Natural killer cell (primary cell): ENCODE results near the gene SMCHD1. TPM values are rescaled to one million over a fixed set of nuclear protein-coding genes. Genes with fewer than 3 reads are reported as not detected.

Source experiments
- ATAC-seq, 3 donors: fragments of 150-1000 bp in 2 of 3; fragments of 200-7000 bp in 1 of 3; cut with Tn5 transposase; 1 replicate in 1 of 3; 2 replicates in 2 of 3; pipeline ENCODE4 v1.10.0; 2021; ENCODE audit warnings: mild to moderate bottlenecking in 2 of 3, moderate library complexity in 2 of 3
- DNase-seq, 2 donors: peaks; one replicate each; pipeline versions ENCODE4 v3.0.0 to v3.0.0-alpha.2; 2013 to 2021; ENCODE audit warnings: mixed read lengths in 1 of 2
- H3K27ac ChIP-seq: one replicate; pipeline ENCODE4 v1.5.1; 2013; ENCODE audit warnings: mild to moderate bottlenecking, low read length
- H3K27me3 ChIP-seq: one replicate; pipeline ENCODE4 v1.6.1; 2013; ENCODE audit warnings: low read length; ENCODE audit not compliant: control insufficient read depth, insufficient read depth
- H3K36me3 ChIP-seq: one replicate; pipeline ENCODE4 v1.6.1; 2013; ENCODE audit warnings: low read length; ENCODE audit not compliant: control insufficient read depth, insufficient read depth
- H3K4me1 ChIP-seq: one replicate; pipeline ENCODE4 v1.6.1; 2013; ENCODE audit warnings: low read length; ENCODE audit not compliant: control insufficient read depth, insufficient read depth
- H3K4me3 ChIP-seq: one replicate; pipeline ENCODE4 v1.5.1; 2013; ENCODE audit warnings: low read length
- H3K9me3 ChIP-seq: one replicate; pipeline ENCODE4 v1.6.1; 2013; ENCODE audit warnings: low read length; ENCODE audit not compliant: control insufficient read depth, insufficient read depth
- H3K27ac Mint-ChIP-seq, 2 donors: one replicate each; pipeline ENCODE4 v1.8.0; 2022; ENCODE audit warnings: mild to moderate bottlenecking in 2 of 2, mixed read lengths in 2 of 2, moderate library complexity in 1 of 2
- H3K27me3 Mint-ChIP-seq, 2 donors: one replicate each; pipeline ENCODE4 v1.8.0; 2022; ENCODE audit warnings: low read depth in 2 of 2, mixed read lengths in 2 of 2
- H3K36me3 Mint-ChIP-seq: one replicate; pipeline ENCODE4 v1.8.0; 2022; ENCODE audit warnings: mixed read lengths
- H3K4me1 Mint-ChIP-seq, 2 donors: one replicate each; pipeline ENCODE4 v1.8.0; 2022; ENCODE audit warnings: mixed read lengths in 2 of 2
- H3K4me3 Mint-ChIP-seq: one replicate; pipeline ENCODE4 v1.8.0; 2022; ENCODE audit warnings: mild to moderate bottlenecking, moderate library complexity, mixed read lengths
- H3K9me3 Mint-ChIP-seq, 2 donors: one replicate each; pipeline ENCODE4 v1.8.0; 2022; ENCODE audit warnings: mixed read lengths in 2 of 2
- CTCF ChIP-seq: fragments of 200-600 bp; IDR thresholded peaks from one replicate; pipeline ENCODE4 v1.8.0; 2022; ENCODE audit warnings: antibody characterized with exemption
- WGBS: methylation state at CpG from one replicate; pipeline ENCODE4 v1.1.7; 2013; ENCODE audit warnings: missing lambda C conversion rate; ENCODE audit not compliant: insufficient coverage; 5-methylcytosine and 5-hydroxymethylcytosine counted together
- intact Hi-C: fragments of 100-400 bp; cut with micrococcal nuclease; formaldehyde crosslinking; loops from one replicate; pipeline ENCODE4 v1.14.2; 2022
- total RNA-seq, 4 donors: library from RNA; stranded (reverse); fragments of 120-200 nt in 1 of 4; gene quantifications; one replicate each; pipeline versions ENCODE4 v1.2.3 to v1.2.4, GENCODE V29; 2013 to 2022

SMCHD1 gene
- total RNA-seq, 3 donors from 2014 or later (not counting 1 experiment from before 2014, with no cell fraction given) = 200 to 240 (median 203) TPM

- no peak overlapping the region for H3K27ac ChIP-seq
- Mint-ChIP-seq H3K27me3 (no peaks in the 10 kb centered on the region), H3K27ac (no peak overlapping the region), H3K4me1 (peaks cover 0 to 7% of the 10 kb centered on the region in 2 donors), H3K9me3 (no peaks in the 10 kb centered on the region), H3K4me3 (no peak overlapping the region), H3K36me3 (peaks cover 5% of the 10 kb centered on the region)
- ATAC-seq (no peak), DNase-seq (no peak)
- H3K36me3 ChIP-seq = peaks cover 81% of the 10 kb centered on the region
- H3K4me1 ChIP-seq = no peaks in the 10 kb centered on the region
- H3K27me3 ChIP-seq = no peaks in the 10 kb centered on the region
- H3K4me3 ChIP-seq = no peak overlapping the region
- intact Hi-C loops = no loop called here
- no peaks in the 10 kb centered on the region for H3K9me3 ChIP-seq
- TF ChIP-seq CTCF = no peak
Observed at GRCh38 chr18:2777241-2777640, 121.7 kb downstream of the SMCHD1 start.

- intact Hi-C loops = no loop called here
- H3K27ac Mint-ChIP-seq = peak overlapping the region; percentile 35 to 76
Observed at GRCh38 chr18:2780750-2781149, 125.2 kb downstream of the SMCHD1 start.

GRCh38 chr18:2787225-2787624 lies 131.7 kb downstream of the SMCHD1 start:
- Mint-ChIP-seq H3K4me3 (no peak overlapping the region), H3K9me3 (no peaks in the 10 kb centered on the region), H3K27ac (peak overlapping the region; percentile 47 to 62), H3K27me3 (no peaks in the 10 kb centered on the region), H3K36me3 (peaks cover 24% of the 10 kb centered on the region), H3K4me1 (no peaks in the 10 kb centered on the region)
- TF ChIP-seq CTCF = no peak
- no peak overlapping the region for H3K27ac ChIP-seq
- intact Hi-C loops = no loop called here
- no peaks in the 10 kb centered on the region for H3K9me3 ChIP-seq
- no peak overlapping the region for H3K4me3 ChIP-seq
- DNase-seq = no peak
- H3K4me1 ChIP-seq = no peaks in the 10 kb centered on the region
- H3K27me3 ChIP-seq = no peaks in the 10 kb centered on the region
- ATAC-seq = no peak
- peaks cover 70% of the 10 kb centered on the region for H3K36me3 ChIP-seq

More at GRCh38 chr18:2780750-2781149, 125.2 kb downstream of the SMCHD1 start:
- no peak for DNase-seq
- Histone ChIP-seq H3K4me3 (no peak overlapping the region), H3K36me3 (peaks cover 77% of the 10 kb centered on the region), H3K9me3 (no peaks in the 10 kb centered on the region), H3K4me1 (no peaks in the 10 kb centered on the region), H3K27ac (no peak overlapping the region), H3K27me3 (no peaks in the 10 kb centered on the region)
- ATAC-seq = no peak
- Mint-ChIP-seq H3K4me1 (peaks cover 0 to 7% of the 10 kb centered on the region in 2 donors), H3K9me3 (no peaks in the 10 kb centered on the region), H3K4me3 (no peak overlapping the region), H3K36me3 (peaks cover 12% of the 10 kb centered on the region), H3K27me3 (no peaks in the 10 kb centered on the region)
- WGBS = 95% methylated on average over 3 of the region's 3 CpGs
- no peak for TF ChIP-seq CTCF

- DNase-seq (no peak), ATAC-seq (no peak)
- Mint-ChIP-seq H3K36me3 (peaks cover 17% of the 10 kb centered on the region), H3K9me3 (no peaks in the 10 kb centered on the region), H3K27ac (peak overlapping the region; percentile 27 to 78), H3K4me3 (no peak overlapping the region), H3K4me1 (peaks cover 3 to 5% of the 10 kb centered on the region in 2 donors), H3K27me3 (no peaks in the 10 kb centered on the region)
- Histone ChIP-seq H3K4me1 (no peaks in the 10 kb centered on the region), H3K36me3 (peaks cover 61% of the 10 kb centered on the region), H3K27ac (no peak overlapping the region), H3K27me3 (no peaks in the 10 kb centered on the region), H3K9me3 (no peaks in the 10 kb centered on the region), H3K4me3 (no peak overlapping the region)
- WGBS = 100% methylated on average over 2 of the region's 2 CpGs
- intact Hi-C loops = no loop called here
- no peak for TF ChIP-seq CTCF
Observed at GRCh38 chr18:2792395-2792794, 136.9 kb downstream of the SMCHD1 start.
